ENCODE measurements around the gene TIMP4.
A peak's percentile ranks its signal among the peaks of the same experiment; 100 is the strongest.

GRCh38 chr3:12175844-12176453, 17.2 kb upstream of the TIMP4 start:
- peak; percentile 19 to 83 (median 70) for TF ChIP-seq CTCF (IDR thresholded peaks at IDR 0.05)
- no peak for TF ChIP-seq POLR2A (IDR thresholded peaks at IDR 0.05)
